ENCODE results near the gene STRBP.
"Not testable (repeated sequence)": the region's sequence is repeated elsewhere in the genome, so short reads cannot be mapped to it uniquely, and the experiment has no call there.

The STRBP gene

DNA sequence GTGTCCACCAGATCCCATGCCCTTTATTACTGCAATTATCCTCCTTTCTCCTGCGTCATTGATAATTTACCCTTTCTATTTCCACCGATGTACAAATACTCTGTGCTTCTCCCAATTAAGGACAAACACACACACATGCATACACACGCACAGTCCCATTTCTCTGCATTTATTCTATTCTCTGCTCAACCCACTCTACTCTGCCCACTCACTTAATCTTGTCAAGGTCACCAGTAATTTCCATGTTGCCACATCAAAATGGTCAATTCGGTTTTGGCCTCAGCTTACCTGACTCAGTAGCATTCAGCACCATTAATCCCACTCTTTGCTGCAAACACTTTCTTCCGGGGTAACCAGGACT lies 14.6 kb upstream of the STRBP start:
- no peaks in the 10 kb centered on the region for H3K4me1 ChIP-seq (ENCODE audit: insufficient read depth, low read length)
- no peak overlapping the region for H3K9ac ChIP-seq (ENCODE audit: low read depth, low read length)
- DNase-seq (no peak), ATAC-seq (ENCODE audit: insufficient read depth, low read depth) (no peak)
- no peaks in the 10 kb centered on the region for H3K79me2 ChIP-seq (ENCODE audit: insufficient read depth, low read length)
- H3K4me2 ChIP-seq (ENCODE audit: insufficient read depth, low read length), result no peak overlapping the region
- no peaks in the 10 kb centered on the region for H3K36me3 ChIP-seq (ENCODE audit: insufficient read depth, low read length)
- H3K27ac ChIP-seq (ENCODE audit: low read length), result no peak overlapping the region
- H3K4me3 ChIP-seq (ENCODE audit: low read depth in 1 of 2, low read length in 2 of 2), result no peak overlapping the region
- H4K20me1 ChIP-seq (ENCODE audit: insufficient read depth, low read length), result no peaks in the 10 kb centered on the region
- no peak overlapping the region for H2AFZ ChIP-seq (ENCODE audit: low read depth, low read length)
- H3K9me3 ChIP-seq (ENCODE audit: insufficient read depth, low read length, severe bottlenecking), result no peaks in the 10 kb centered on the region
- peaks cover 2% of the 10 kb centered on the region for H3K27me3 ChIP-seq (ENCODE audit: insufficient read depth, low read length, poor library complexity)
- no peak for TF ChIP-seq CTCF (IDR thresholded peaks at IDR 0.05; ENCODE audit: borderline replicate concordance, extremely low read depth, low read length, poor library complexity, severe bottlenecking)
- TF ChIP-seq EZH2 (IDR thresholded peaks at IDR 0.05; ENCODE audit: borderline replicate concordance, low read depth, low read length, severe bottlenecking), result no peak

- no peaks in the 10 kb centered on the region for H3K79me2 ChIP-seq (ENCODE audit: insufficient read depth, low read length)
- peaks cover 2% of the 10 kb centered on the region for H3K27me3 ChIP-seq (ENCODE audit: insufficient read depth, low read length, poor library complexity)
- H3K9me3 ChIP-seq (ENCODE audit: insufficient read depth, low read length, severe bottlenecking), result no peaks in the 10 kb centered on the region
- DNase-seq (no peak), ATAC-seq (ENCODE audit: insufficient read depth, low read depth) (no peak)
- no peaks in the 10 kb centered on the region for H3K36me3 ChIP-seq (ENCODE audit: insufficient read depth, low read length)
- no peak overlapping the region for H2AFZ ChIP-seq (ENCODE audit: low read depth, low read length)
- H3K27ac ChIP-seq (ENCODE audit: low read length), result no peak overlapping the region
- no peak for TF ChIP-seq EZH2 (IDR thresholded peaks at IDR 0.05; ENCODE audit: borderline replicate concordance, low read depth, low read length, severe bottlenecking)
- TF ChIP-seq CTCF (IDR thresholded peaks at IDR 0.05; ENCODE audit: borderline replicate concordance, extremely low read depth, low read length, poor library complexity, severe bottlenecking), result no peak
- no peak overlapping the region for H3K9ac ChIP-seq (ENCODE audit: low read depth, low read length)
- no peaks in the 10 kb centered on the region for H3K4me1 ChIP-seq (ENCODE audit: insufficient read depth, low read length)
- no peaks in the 10 kb centered on the region for H4K20me1 ChIP-seq (ENCODE audit: insufficient read depth, low read length)
- H3K4me2 ChIP-seq (ENCODE audit: insufficient read depth, low read length), result no peak overlapping the region
- H3K4me3 ChIP-seq (ENCODE audit: low read depth in 1 of 2, low read length in 2 of 2), result no peak overlapping the region
Observed at GRCh38 chr9:123282362-123283047, 14.1 kb upstream of the STRBP start.

DNA sequence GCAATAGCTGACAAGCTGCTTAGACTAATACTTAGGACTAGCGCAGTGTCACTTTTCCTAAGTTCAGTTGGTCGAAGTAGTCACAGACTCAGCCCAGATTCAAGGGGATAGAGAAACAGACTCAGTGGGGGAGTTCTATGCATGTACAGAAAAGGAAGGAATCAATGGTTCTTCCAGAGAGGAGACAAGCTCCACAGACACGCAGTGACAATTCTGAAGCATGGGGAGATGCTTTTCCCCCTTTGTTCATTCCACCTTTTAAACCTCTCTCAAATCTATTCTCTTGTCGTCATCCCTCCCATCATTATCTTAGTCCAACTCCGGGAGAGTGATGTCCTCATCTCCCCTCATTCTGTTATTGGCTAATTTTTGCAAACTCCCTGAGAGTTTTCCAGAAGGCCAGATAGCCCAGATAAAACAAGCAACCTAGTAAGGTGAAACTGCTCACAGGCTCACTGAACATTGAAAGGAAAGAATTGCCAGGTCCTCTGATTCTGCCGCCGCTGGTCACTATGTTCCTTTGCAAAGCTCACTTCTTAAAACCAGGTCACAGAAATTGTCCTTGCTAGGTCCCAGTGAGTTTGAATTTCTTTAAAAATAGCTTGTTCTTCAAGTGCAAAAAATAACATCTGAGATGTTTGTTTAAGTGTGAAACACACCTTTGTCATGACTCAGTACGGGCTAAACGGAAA lies 13.4 kb upstream of the STRBP start:
- H3K27ac ChIP-seq (ENCODE audit: low read length), result no peak overlapping the region
- no peak overlapping the region for H3K4me3 ChIP-seq (ENCODE audit: low read depth in 1 of 2, low read length in 2 of 2)
- no peak overlapping the region for H3K4me2 ChIP-seq (ENCODE audit: insufficient read depth, low read length)
- peaks cover 2% of the 10 kb centered on the region for H3K27me3 ChIP-seq (ENCODE audit: insufficient read depth, low read length, poor library complexity)
- ATAC-seq (ENCODE audit: insufficient read depth, low read depth), result no peak
- no peaks in the 10 kb centered on the region for H3K9me3 ChIP-seq (ENCODE audit: insufficient read depth, low read length, severe bottlenecking)
- H3K36me3 ChIP-seq (ENCODE audit: insufficient read depth, low read length), result no peaks in the 10 kb centered on the region
- H4K20me1 ChIP-seq (ENCODE audit: insufficient read depth, low read length), result no peaks in the 10 kb centered on the region
- no peak overlapping the region for H3K9ac ChIP-seq (ENCODE audit: low read depth, low read length)
- H3K4me1 ChIP-seq (ENCODE audit: insufficient read depth, low read length), result no peaks in the 10 kb centered on the region
- no peak for DNase-seq
- no peak overlapping the region for H2AFZ ChIP-seq (ENCODE audit: low read depth, low read length)
- H3K79me2 ChIP-seq (ENCODE audit: insufficient read depth, low read length), result no peaks in the 10 kb centered on the region
- TF ChIP-seq EZH2 (IDR thresholded peaks at IDR 0.05; ENCODE audit: borderline replicate concordance, low read depth, low read length, severe bottlenecking), result no peak

DNA sequence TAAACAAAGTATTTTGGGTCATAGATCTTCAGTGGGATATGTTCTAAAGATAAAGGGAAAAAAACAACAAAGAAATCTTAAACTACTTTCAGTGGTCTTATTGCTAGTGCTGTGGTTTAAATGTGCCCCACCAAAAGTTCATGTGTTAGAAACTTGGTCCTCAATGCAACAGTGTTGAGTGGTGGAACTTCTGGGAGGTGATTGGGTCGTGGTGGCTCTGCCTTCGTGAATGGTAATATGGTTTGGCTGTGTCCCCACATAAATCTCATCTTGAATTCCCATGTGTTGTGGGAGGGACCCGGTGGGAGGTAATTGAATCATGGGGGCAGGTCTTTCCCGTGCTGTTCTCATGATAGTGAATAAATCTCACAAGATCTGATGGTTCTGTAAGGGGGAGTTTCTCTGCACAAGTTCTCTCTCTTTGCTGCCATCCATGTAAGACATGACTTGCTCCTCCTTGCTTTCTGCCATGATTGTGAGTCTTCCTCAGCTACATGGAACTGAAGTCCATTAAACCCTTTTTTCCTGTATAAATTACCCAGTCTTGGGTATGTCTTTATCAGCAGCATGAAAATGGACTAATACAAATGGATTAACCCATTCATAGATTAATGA lies 10.6 kb upstream of the STRBP start:
- not testable (repeated sequence) for H3K9me3 ChIP-seq (ENCODE audit: insufficient read depth, low read length, severe bottlenecking); H2AFZ ChIP-seq (ENCODE audit: low read depth, low read length); H3K79me2 ChIP-seq (ENCODE audit: insufficient read depth, low read length); H3K4me2 ChIP-seq (ENCODE audit: insufficient read depth, low read length); H3K27me3 ChIP-seq (ENCODE audit: insufficient read depth, low read length, poor library complexity); DNase-seq; H3K27ac ChIP-seq (ENCODE audit: low read length); ATAC-seq (ENCODE audit: insufficient read depth, low read depth); H4K20me1 ChIP-seq (ENCODE audit: insufficient read depth, low read length); H3K4me3 ChIP-seq (ENCODE audit: low read depth in 1 of 2, low read length in 2 of 2); H3K9ac ChIP-seq (ENCODE audit: low read depth, low read length); H3K4me1 ChIP-seq (ENCODE audit: insufficient read depth, low read length); H3K36me3 ChIP-seq (ENCODE audit: insufficient read depth, low read length)
